ENCODE data around the gene MANSC4. TPM values are rescaled to one million over a fixed set of nuclear protein-coding genes. Genes with fewer than 3 reads are reported as not detected.

The MANSC4 gene
- total and polyA plus RNA-seq, 10 of the 15 experiments (the other 5 are each of a cell fraction or from before 2014, with no cell fraction given), result 0.18 to 0.21 (median 0.19) TPM; not detected in 7

GRCh38 chr12:27782481-27782880 is 2.4 kb upstream of the MANSC4 start:
- no TSS peak for BruUV-seq (replicated peaks)
- no peaks in the 10 kb centered on the region; a peak in 1 of 4 replicates for H3K36me3 ChIP-seq (ENCODE audit: control insufficient read depth in 2 of 2, insufficient read depth in 2 of 2, low read length in 1 of 2)
- no peaks in the 10 kb centered on the region for H4K20me1 ChIP-seq (ENCODE audit: control insufficient read depth, insufficient read depth)
- no peak for FAIRE-seq
- 90% methylated on average over 1 of the region's 1 CpG for WGBS (ENCODE audit: insufficient coverage, insufficient replicate concordance, low lambda C conversion rate, missing lambda C conversion rate)
- ChIA-PET RAD21 (ENCODE audit: unreplicated experiment) (interaction anchor here (0.8 kb wide), 1 partner anchor 39 kb away, joined by 3 read pairs; no protein-coding TSS in a partner anchor), SMC1A (ENCODE audit: uncharacterized antibody, unreplicated experiment) (no interaction called here), POLR2A (no interaction called here), CTCF (interaction anchor here (0.6 to 1.4 kb wide), 2 partner anchors 39 to 41 kb away, joined by 3 read pairs; no protein-coding TSS in a partner anchor)
- H2AFZ ChIP-seq (ENCODE audit: control insufficient read depth, low read depth, low read length), result no peak overlapping the region
- intact Hi-C loops (cut with micrococcal nuclease; ENCODE audit: unreplicated experiment) (no loop called here), in situ Hi-C loops (cut with MboI) (no loop called here)
- no peak for ATAC-seq
- H3K27ac ChIP-seq (ENCODE audit: control insufficient read depth, insufficient read depth), result no peak overlapping the region
- no peaks in the 10 kb centered on the region for H3K27me3 ChIP-seq (replicated peaks in 1 of 2; ENCODE audit: control insufficient read depth in 2 of 2, insufficient read depth in 2 of 2, low read length in 1 of 2)
- peaks cover 24% of the 10 kb centered on the region for H3K79me2 ChIP-seq (ENCODE audit: control insufficient read depth, insufficient read depth, low read length)
- H3K9me3 ChIP-seq (replicated peaks; ENCODE audit: control insufficient read depth, insufficient read depth, low read length), result no peaks in the 10 kb centered on the region
- peak overlapping the region; percentile 96; the same call in 1 of the 2 replicates for H3K4me3 ChIP-seq
- TF ChIP-seq SPI1 (IDR thresholded peaks at IDR 0.05; ENCODE audit: borderline replicate concordance, insufficient read depth, low read depth, low read length) (no peak), RAD51 (IDR thresholded peaks at IDR 0.05) (no peak), CHD2 (IDR thresholded peaks at IDR 0.05; ENCODE audit: borderline replicate concordance, low read depth, low read length) (no peak), RUNX3 (IDR thresholded peaks at IDR 0.05; ENCODE audit: low read length) (no peak), E2F8 (IDR thresholded peaks at IDR 0.05; ENCODE audit: low read depth, partially characterized antibody) (no peak), PKNOX1 (IDR thresholded peaks at IDR 0.05) (no peak), SIX5 (IDR thresholded peaks at IDR 0.05; ENCODE audit: low read depth, low read length, severe bottlenecking) (no peak), KAT2A (conservative IDR thresholded peaks at IDR 0.05; ENCODE audit: control insufficient read depth, low read depth, low read length) (no peak), NFYA (IDR thresholded peaks at IDR 0.05; ENCODE audit: borderline replicate concordance, low read depth, low read length) (no peak), SREBF1 (IDR thresholded peaks at IDR 0.05; ENCODE audit: low read length) (no peak), CEBPB (IDR thresholded peaks at IDR 0.05; ENCODE audit: borderline replicate concordance in 1 of 2, low read depth in 2 of 2, low read length in 2 of 2) (no peak), WRNIP1 (IDR thresholded peaks at IDR 0.05; ENCODE audit: borderline replicate concordance, low read depth, low read length) (no peak), CBFB (IDR thresholded peaks at IDR 0.05; ENCODE audit: low read depth) (no peak)
- no peak overlapping the region for H3K9ac ChIP-seq (ENCODE audit: control insufficient read depth, insufficient read depth, low read length)
- no peak for DNase-seq (ENCODE audit: low read depth, low spot score)
- H3K4me2 ChIP-seq (ENCODE audit: control insufficient read depth, insufficient read depth), result peak overlapping the region; percentile 97
- H3K4me1 ChIP-seq (ENCODE audit: control insufficient read depth, insufficient read depth, low read length), result peaks cover 4% of the 10 kb centered on the region

All from GM12878 (cell line).